NOMO-1 (cell line): ENCODE results near the gene EFL1.
"Not testable (repeated sequence)": the region's sequence is repeated elsewhere in the genome, so short reads cannot be mapped to it uniquely, and the experiment has no call there.

ENCODE experiments used
- DNase-seq, 2 experiments: peaks; one replicate each; lab custom pipeline; 2025; ENCODE audit not compliant: unreplicated experiment in 2 of 2; lab: John Stamatoyannopoulos, UW

EFL1 gene

DNA sequence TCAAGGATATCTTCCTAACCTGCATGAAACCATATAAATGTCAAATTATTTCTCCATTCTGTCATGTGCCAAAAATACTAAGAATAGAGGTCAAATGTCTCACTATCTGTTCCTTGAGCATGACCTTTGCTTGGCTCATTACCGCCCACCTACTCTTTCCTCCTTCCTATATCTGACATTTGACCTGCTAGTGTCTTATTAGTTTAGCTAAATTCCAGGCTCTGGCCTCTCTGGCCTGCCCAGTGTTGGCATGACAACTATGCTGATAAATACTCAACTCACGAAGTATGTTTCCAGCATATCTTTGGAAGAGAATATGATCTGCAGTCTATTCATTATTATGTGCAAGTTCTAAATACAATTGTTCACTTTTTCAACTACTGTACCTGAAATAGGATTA lies 58.0 kb downstream of the EFL1 start:
- not testable (repeated sequence) for DNase-seq

DNA sequence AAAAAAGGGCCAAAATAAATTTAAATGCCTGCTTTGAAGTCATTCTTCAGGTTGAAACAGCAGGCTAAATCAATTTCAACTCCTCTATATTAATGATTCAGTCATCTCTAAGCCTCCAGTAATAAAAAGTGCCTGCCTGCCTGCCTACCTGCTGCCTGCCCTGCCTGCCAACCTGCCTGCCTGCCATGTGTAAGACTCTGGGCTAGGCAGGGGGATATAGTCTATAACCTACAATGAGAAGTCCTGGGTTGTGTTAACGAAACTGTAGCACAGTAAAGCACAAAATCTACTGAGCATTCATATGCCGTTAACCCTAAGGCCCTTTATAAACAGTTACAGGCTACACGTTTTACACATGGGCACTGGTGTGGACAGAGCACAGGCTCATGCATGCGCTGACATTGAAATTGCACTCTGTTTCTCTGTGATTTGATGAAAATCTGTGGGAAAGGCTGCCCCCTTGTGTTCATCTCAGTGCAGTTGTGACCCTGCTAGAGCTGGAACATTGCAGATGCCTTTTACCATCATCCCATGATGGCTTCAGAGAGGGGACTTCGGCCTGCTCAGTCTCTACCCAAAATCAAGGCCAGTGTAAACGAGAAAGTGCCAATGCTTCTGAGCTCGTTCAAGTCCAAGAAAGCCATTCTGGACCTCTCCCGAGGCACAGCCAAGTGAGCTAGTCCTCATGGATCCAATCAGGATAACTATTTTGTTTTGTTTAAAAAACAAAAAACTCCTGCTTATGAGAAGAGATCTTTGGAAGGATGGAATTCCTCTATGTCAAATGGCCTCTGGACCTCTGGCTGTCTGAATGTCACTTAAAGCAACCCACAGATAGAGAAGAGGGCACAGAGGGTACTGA lies 64.6 kb downstream of the EFL1 start:
- peak in 1 of 2 experiments; percentile 24 for DNase-seq

DNA sequence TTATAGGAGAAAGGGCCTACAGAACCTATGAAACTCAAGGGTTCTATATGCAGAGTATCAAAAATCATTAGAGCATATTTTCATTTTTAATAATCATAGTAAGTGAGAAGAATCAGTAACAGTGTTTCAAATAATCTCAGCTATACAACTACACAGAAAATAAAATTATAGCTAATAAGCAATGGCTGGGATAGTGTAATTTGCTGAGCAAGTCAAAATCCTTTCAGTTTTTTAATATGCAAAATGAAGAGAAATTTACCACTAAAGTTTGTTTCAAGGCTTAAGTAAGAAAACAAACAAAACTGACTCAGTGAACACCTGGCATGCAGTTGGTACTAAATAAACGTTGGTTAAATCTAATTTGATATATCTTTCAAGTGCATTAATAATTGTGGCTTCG lies 66.2 kb downstream of the EFL1 start:
- DNase-seq, result no peak

- not testable (repeated sequence) for DNase-seq
Observed at GRCh38 chr15:82195818-82196217, 66.7 kb downstream of the EFL1 start.

GRCh38 chr15:82194488-82194887 lies 68.0 kb downstream of the EFL1 start:
- not testable (repeated sequence) for DNase-seq

DNA sequence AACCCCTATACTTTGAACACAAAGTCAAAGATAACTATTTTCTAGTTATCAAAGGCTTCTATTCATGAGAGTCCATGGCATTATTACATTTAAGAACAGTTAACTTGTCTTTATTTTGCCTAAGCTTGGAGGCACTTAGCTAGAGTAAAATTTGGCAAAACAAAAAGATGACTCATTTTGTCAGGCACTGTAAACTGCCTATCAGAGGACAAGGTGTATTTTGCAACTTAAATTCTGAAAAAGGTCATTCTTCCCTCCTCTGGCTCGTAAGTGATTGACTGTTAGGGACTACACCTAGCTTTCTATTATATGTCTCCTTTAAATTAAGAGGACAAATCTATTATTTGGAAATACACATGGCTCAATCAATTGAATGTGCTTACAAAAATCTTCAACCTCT lies 69.1 kb downstream of the EFL1 start:
- DNase-seq, result not testable (repeated sequence)

- not testable (repeated sequence) for DNase-seq
Observed at GRCh38 chr15:82192394-82192793, 70.1 kb downstream of the EFL1 start.

GRCh38 chr15:82186719-82187406 lies 75.7 kb downstream of the EFL1 start:
- peak; percentile 39 to 78 for DNase-seq

GRCh38 chr15:82186161-82186560 lies 76.4 kb downstream of the EFL1 start:
- no peak for DNase-seq

GRCh38 chr15:82184776-82185175 lies 77.8 kb downstream of the EFL1 start:
- DNase-seq, result no peak

DNA sequence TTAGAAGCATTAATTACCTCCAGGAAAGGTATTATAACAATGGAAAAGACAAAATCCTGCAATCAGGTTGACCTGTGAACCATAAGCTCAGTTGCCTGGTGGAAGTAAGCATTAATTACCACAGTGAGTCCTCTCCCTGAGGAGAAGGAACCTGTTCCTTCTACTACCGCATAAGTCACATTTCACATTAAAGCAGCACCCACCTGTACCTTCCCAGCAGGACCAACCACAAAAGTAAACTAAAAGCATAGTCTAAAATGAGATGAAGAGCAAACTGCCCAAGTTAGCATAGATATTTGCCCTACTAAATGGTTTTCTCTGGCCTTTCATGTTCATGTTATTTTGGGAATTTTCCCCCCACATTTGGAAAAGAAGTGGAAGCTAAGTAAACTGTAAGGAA lies 78.2 kb downstream of the EFL1 start:
- no peak for DNase-seq

GRCh38 chr15:82183121-82184031 lies 79.2 kb downstream of the EFL1 start:
- DNase-seq, result no peak

DNA sequence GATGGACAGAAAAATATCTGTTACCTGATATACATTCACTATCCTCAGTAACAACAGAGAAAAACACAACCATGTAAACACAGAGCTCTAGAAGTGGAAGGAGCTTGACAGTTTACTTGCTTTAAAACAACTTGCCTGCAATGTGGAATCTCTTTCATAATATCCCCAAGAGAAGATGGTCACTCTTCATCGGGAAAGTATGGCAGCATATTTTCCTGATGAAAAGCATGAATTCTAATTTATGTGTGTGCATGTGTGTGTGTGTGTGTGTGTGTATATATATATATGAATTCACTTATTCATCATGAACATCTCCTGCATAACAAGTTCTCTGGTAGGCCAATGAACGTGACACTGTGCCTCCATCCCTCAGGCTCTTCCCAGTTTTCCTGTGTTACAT lies 81.2 kb downstream of the EFL1 start:
- no peak for DNase-seq

DNA sequence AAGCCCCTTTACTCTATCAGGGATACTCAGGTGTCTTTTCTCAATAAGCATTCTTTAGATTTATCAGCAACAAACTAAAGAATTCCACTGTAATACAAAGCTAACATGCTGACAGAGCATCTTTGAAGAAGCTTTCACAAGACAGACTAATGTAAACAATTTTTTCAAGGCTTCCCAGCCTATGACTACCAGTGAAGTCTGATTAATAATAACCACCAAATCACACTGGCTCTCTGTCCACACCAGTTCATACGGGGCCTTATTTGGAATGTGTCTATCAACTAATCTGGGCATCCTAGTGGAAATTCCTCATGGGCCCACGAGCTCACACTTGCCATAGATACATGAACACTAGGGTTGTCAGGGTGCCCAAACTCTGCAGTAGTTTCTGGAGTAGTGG lies 84.5 kb downstream of the EFL1 start:
- no peak for DNase-seq

DNA sequence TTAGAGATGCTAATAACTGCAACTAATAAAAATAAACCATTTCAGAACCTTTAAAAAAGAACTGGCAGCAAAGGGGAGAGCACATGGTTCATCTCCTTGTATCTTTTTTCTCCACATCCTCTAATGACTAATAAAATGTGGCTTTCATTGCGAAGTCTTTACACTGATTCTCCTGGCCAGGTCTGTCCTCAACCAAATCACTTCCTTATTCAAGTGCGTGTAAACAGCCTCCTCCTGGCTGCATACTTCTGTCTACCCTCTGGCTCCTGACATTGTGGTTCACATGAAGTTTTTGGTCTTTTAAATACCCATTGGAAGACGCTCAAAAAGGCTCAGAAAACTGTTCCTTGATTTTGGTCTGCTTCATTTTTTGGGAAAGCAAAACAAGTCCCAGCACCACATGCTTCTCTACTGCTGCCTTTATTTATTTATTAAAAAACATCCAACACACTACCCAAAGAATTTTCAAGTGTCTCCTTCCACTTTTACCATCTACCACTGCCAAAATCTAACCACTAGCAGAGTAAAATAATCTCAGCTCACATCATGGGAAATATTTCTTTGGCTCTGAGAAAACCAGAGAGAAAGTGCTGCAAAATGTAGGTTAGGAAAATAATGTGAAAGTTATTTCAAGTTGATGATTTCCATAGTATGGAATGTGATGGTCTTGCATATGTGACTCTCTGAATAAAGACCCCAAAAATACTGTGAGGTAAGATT lies 85.1 kb downstream of the EFL1 start:
- peak in 1 of 2 experiments; percentile 34 for DNase-seq

DNA sequence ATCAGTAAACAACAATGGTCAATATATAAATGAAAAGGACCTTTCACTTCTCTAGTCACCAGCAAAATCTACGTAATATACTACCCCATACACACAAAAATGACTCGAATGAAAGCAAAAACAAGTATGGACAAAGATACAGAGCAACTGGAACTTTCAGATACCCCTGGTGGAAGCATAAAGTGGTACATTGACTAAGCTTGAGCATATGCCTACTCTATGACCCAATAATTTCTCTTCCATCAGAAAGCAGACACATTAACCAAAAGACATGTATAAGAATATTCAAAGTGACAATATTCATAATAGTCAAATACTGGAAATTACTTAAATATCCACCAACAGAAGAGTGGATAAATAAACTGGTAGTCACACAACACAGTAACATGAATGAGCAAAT lies 86.0 kb downstream of the EFL1 start:
- DNase-seq, result no peak

DNA sequence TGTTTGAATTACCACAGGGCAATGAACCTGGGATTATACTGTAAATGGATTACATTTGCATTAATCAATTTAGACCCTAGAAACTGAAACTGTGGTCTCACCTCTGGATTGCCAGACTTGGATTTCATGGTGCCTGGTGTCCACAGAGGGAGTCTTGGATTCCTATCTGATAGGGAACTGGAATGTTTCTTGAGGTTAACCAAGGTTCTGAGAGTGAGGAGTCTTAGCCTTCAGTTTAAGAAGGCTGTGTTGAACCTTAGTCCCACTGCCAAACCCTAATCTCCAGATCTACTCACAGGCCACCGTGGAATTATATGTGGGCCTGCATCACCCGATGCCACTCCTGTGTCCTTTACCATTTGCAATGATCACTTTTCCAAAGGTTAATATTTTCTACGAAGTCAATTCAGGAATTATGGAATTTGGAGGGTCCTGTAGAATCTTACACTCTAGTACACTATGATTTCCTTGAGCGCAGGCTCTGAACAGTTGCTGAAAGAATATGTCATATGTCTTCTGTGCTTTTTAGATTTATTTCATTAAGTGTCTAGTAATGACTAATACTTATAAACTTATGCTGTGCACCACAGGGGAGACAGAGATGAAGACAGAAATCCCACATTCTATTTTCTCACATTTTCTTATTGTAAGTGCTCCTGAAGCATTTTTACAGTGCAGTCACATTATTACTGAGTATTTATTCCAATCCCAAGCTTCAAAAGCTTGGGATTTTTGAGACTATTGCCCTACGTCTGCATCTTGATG lies 87.9 kb downstream of the EFL1 start:
- DNase-seq, result no peak

DNA sequence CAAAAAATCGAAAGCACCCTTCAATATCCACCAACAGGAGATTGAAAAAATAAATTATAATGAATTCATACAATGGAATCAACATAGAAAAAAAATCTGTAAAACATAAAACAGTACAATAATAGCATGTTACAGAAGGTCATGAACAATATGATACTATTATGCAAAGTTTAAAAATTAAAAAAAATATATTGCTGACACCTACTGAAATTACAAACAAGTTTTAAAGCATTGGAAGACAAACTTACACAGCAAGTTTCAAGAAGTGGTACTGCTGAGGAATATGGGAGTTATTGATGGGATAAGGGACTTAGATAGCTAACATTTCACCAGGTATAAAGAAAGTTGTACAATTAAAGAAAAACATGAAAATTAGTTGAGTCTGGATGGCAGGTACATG lies 89.4 kb downstream of the EFL1 start:
- DNase-seq, result no peak

GRCh38 chr15:82172506-82172905 lies 90.0 kb downstream of the EFL1 start:
- DNase-seq, result no peak

- DNase-seq, result no peak
Observed at GRCh38 chr15:82168757-82169156, 93.8 kb downstream of the EFL1 start.
